K562 (cell line): ENCODE measurements around the gene ZNF514. TPM values are rescaled to one million over a fixed set of nuclear protein-coding genes. Genes with fewer than 3 reads are reported as not detected.

Experiments used
- CHAMP1 ChIP-seq: fragments of 450-650 bp; IDR thresholded peaks from 2 replicates; pipeline ENCODE4 v1.6.1; 2016; ENCODE audit warnings: mild to moderate bottlenecking
- CREB3 ChIP-seq: fragments of 450-650 bp; conservative IDR thresholded peaks from 2 replicates; pipeline ENCODE4 v1.6.1; 2016; ENCODE audit warnings: missing genetic modification characterization, low read depth, mild to moderate bottlenecking, missing compliant biosample characterization, moderate library complexity
- ESRRA ChIP-seq: fragments of 450-650 bp; IDR thresholded peaks from 2 replicates; pipeline ENCODE4 v1.6.1; 2014; ENCODE audit warnings: low read depth, mild to moderate bottlenecking, moderate library complexity, borderline replicate concordance
- ESRRB ChIP-seq: fragments of 250-450 bp; sonication (Bioruptor Pico); IDR thresholded peaks from 2 replicates; pipeline ENCODE4 v1.5.0; 2020; ENCODE audit warnings: mild to moderate bottlenecking, moderate library complexity, borderline replicate concordance
- LARP7 ChIP-seq: fragments of 450-650 bp; IDR thresholded peaks from 2 replicates; pipeline ENCODE4 v1.6.1; 2016
- NCOA6 ChIP-seq: fragments of 450-650 bp; IDR thresholded peaks from 2 replicates; pipeline ENCODE4 v1.6.1; 2017; ENCODE audit warnings: mild to moderate bottlenecking
- NFATC3 ChIP-seq: fragments of 450-650 bp; IDR thresholded peaks from 2 replicates; pipeline ENCODE4 v1.6.1; 2017; ENCODE audit warnings: mild to moderate bottlenecking
- POLR2AphosphoS5 ChIP-seq: IDR thresholded peaks from 2 replicates; pipeline ENCODE4 v1.6.1; 2011; ENCODE audit warnings: mild to moderate bottlenecking, low read depth, low read length, moderate library complexity; ENCODE audit not compliant: control insufficient read depth, insufficient read depth
- POLR3G ChIP-seq: IDR thresholded peaks from 2 replicates; pipeline ENCODE4 v1.6.1; 2011; ENCODE audit not compliant: insufficient read length, insufficient replicate concordance; ENCODE audit errors: extremely low read depth
- PRMT5 ChIP-seq: sonication (generic); formaldehyde crosslinking; IDR thresholded peaks from 2 replicates; pipeline ENCODE4 v1.5.0; 2020; ENCODE audit warnings: missing genetic modification reagents
- RCOR1 ChIP-seq, 2 experiments: IDR thresholded peaks; 2 replicates each; pipeline ENCODE4 v1.6.1; 2012; ENCODE audit warnings: low read depth in 2 of 2, low read length in 2 of 2, borderline replicate concordance in 1 of 2, improper control_type of control experiment in 1 of 2
- SIN3B ChIP-seq: fragments of 450-650 bp; IDR thresholded peaks from 2 replicates; pipeline ENCODE4 v1.6.1; 2017; ENCODE audit warnings: low read depth, mild to moderate bottlenecking, moderate library complexity
- SMC3 ChIP-seq: conservative IDR thresholded peaks from 2 replicates; pipeline ENCODE4 v1.6.1; 2011; ENCODE audit warnings: low read depth, low read length, improper control_type of control experiment; ENCODE audit not compliant: insufficient read depth
- TAF1 ChIP-seq: IDR thresholded peaks from 2 replicates; pipeline ENCODE4 v1.6.1; 2011; ENCODE audit warnings: mild to moderate bottlenecking, low read length, moderate library complexity; ENCODE audit not compliant: insufficient read depth, control insufficient read depth, severe bottlenecking; ENCODE audit errors: extremely low read depth
- ZBTB9 ChIP-seq: fragments of 450-650 bp; formaldehyde crosslinking; IDR thresholded peaks from 2 replicates; pipeline ENCODE4 v1.4.0; 2020; ENCODE audit warnings: mild to moderate bottlenecking, moderate library complexity
- ZFX ChIP-seq: sonication (generic); formaldehyde crosslinking; IDR thresholded peaks from 2 replicates; pipeline ENCODE4 v1.8.0; 2022; ENCODE audit warnings: mild to moderate bottlenecking, missing genetic modification reagents, moderate library complexity
- ZNF644 ChIP-seq: fragments of 200-800 bp; sonication (Bioruptor generic); IDR thresholded peaks from 2 replicates; pipeline ENCODE4 v1.6.1; 2016; ENCODE audit warnings: low read depth, missing genetic modification characterization, missing compliant biosample characterization
- polyA plus RNA-seq, 8 experiments: library from polyadenylated mRNA; depleted of rRNA in 4 of 8; stranded (reverse) in 5 of 8; unstranded in 3 of 8; fragments of >200 nt; fragmentation: Nextera tagmentation in 2 of 8; fragmentation: Illumina TruSeq in 1 of 8; extraction: Ambion mirVana in 2 of 8; extraction: Trizol in 1 of 8; gene quantifications; 2 replicates each; pipeline versions ENCODE4 v1.2.1 to v1.2.3, GENCODE V29; 2011 to 2014; ENCODE audit warnings: inconsistent platforms in 1 of 8, missing spikeins in 1 of 8
- total RNA-seq, 7 experiments: library from RNA; depleted of rRNA in 6 of 7; stranded (reverse); fragments of >200 nt in 6 of 7; fragmentation: Illumina TruSeq in 2 of 7; extraction: Trizol in 2 of 7; gene quantifications; 2 replicates each; pipeline versions ENCODE4 v1.2.1 to v1.2.3, GENCODE V29; 2011 to 2021; ENCODE audit warnings: low replicate concordance in 1 of 7

The ZNF514 gene
- total and polyA plus RNA-seq, 9 of the 15 experiments (the other 6 are each of a cell fraction or from before 2014, with no cell fraction given): 7.5 to 17.7 (median 11.4) TPM

- no peak for TF ChIP-seq POLR3G
- TF ChIP-seq ZNF644 (tag): no peak
- TF ChIP-seq SMC3: 0 out of 2 replicates have a peak, but pooled peaks have one; percentile 3
- TF ChIP-seq NFATC3: no peak
- TF ChIP-seq RCOR1 (IDR thresholded peaks at IDR 0.05; ENCODE audit: borderline replicate concordance in 1 of 2, low read depth in 2 of 2, low read length in 2 of 2): peak in 1 of 2 experiments; percentile 76; a peak in 2 of 4 replicates
- no peak for TF ChIP-seq CREB3 (tag)
- no peak for TF ChIP-seq LARP7
- TF ChIP-seq POLR2AphosphoS5: peak; percentile 62
- peak; percentile 77 for TF ChIP-seq TAF1
- TF ChIP-seq PRMT5: no peak
- peak; percentile 95 for TF ChIP-seq ZFX
- no peak for TF ChIP-seq NCOA6
- TF ChIP-seq ESRRA: peak; percentile 85
- no peak for TF ChIP-seq CHAMP1
- TF ChIP-seq ZBTB9 (CRISPR knock-in tag): no peak; the same call in 1 of the 2 replicates
- no peak for TF ChIP-seq ESRRB (CRISPR knock-in tag)
- TF ChIP-seq SIN3B: peak; percentile 66
Measured at GRCh38 chr2:95121407-95122196, 38.0 kb downstream of the ZNF514 start, which contains the start of gene MRPS5 (continued).
